Activated B cell treated with CpG ODN at 0.5 μM for 24 hours (primary cell): ENCODE measurements around the gene MARCO. TPM values are rescaled to one million over a fixed set of nuclear protein-coding genes. Genes with fewer than 3 reads are reported as not detected.

Source experiments
- ATAC-seq: fragments of 200-7000 bp; cut with Tn5 transposase; one replicate; pipeline ENCODE4 v1.10.0; 2021; ENCODE audit warnings: low read depth, mild to moderate bottlenecking, moderate library complexity
- CTCF ChIA-PET: fragments of 350-600 bp; sonication (Branson Sonifier 250); formaldehyde crosslinking; loops from one replicate; lab custom pipeline; 2021; ENCODE audit warnings: antibody characterized with exemption; lab: Charles Lee
- POLR2A ChIA-PET: fragments of 350-600 bp; sonication (Branson Sonifier 250); formaldehyde crosslinking; loops from one replicate; lab custom pipeline; 2021; ENCODE audit warnings: antibody characterized with exemption; lab: Charles Lee
- DNase-seq: peaks from one replicate; pipeline ENCODE4 v3.0.0; 2022
- H3K27ac Mint-ChIP-seq: one replicate; pipeline ENCODE4 v1.8.0; 2020; ENCODE audit warnings: mixed read lengths
- H3K27me3 Mint-ChIP-seq: one replicate; pipeline ENCODE4 v1.8.0; 2021; ENCODE audit warnings: mixed read lengths
- H3K36me3 Mint-ChIP-seq: one replicate; pipeline ENCODE4 v1.8.0; 2021; ENCODE audit warnings: low read depth, mixed read lengths
- H3K4me1 Mint-ChIP-seq: one replicate; pipeline ENCODE4 v1.8.0; 2021; ENCODE audit warnings: mixed read lengths
- H3K4me3 Mint-ChIP-seq: one replicate; pipeline ENCODE4 v1.8.0; 2020; ENCODE audit warnings: mild to moderate bottlenecking, mixed read lengths
- H3K9me3 Mint-ChIP-seq: one replicate; pipeline ENCODE4 v1.8.0; 2020; ENCODE audit warnings: mixed read lengths
- intact Hi-C: fragments of 100-400 bp; cut with micrococcal nuclease; formaldehyde crosslinking; loops from one replicate; pipeline ENCODE4 v1.15.1; 2024
- total RNA-seq: library from RNA; stranded (reverse); gene quantifications from 2 replicates; pipeline ENCODE4 v1.2.3, GENCODE V29; 2022
- TF ChIP-seq, protein P1 (sequence below): fragments of 200-600 bp; IDR thresholded peaks from one replicate; pipeline ENCODE4 v1.8.0; 2022; ENCODE audit warnings: antibody characterized with exemption, mild to moderate bottlenecking

The MARCO gene
- total RNA-seq, 1 donor from 2014 or later = not detected

DNA sequence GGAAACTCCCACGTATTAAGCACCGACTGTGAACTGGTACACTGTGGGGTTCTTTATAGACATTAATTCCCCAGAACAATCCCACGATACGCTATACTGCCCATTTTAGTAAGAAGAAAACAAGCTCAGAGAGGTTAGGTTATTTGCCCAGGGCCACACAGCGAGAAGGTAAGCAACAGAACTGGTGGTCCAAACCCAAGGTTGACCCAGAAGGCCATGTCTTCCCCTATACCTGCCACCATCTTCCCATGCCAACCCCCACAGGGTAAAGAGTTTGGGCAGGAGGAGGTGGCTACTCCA, 69.9 kb downstream of the MARCO start:
- DNase-seq = no peak
- CTCF ChIA-PET = no interaction called here
- Mint-ChIP-seq H3K4me1 (no peaks in the 10 kb centered on the region), H3K9me3 (no peaks in the 10 kb centered on the region), H3K27me3 (peaks cover 24% of the 10 kb centered on the region), H3K36me3 (no peaks in the 10 kb centered on the region), H3K4me3 (no peak overlapping the region), H3K27ac (no peak overlapping the region)
- intact Hi-C loops = loop anchor here (10.0 kb wide), 1 partner anchor 253 kb away; no protein-coding TSS in a partner anchor
- no peak for ATAC-seq
- TF ChIP-seq, protein P1, sequence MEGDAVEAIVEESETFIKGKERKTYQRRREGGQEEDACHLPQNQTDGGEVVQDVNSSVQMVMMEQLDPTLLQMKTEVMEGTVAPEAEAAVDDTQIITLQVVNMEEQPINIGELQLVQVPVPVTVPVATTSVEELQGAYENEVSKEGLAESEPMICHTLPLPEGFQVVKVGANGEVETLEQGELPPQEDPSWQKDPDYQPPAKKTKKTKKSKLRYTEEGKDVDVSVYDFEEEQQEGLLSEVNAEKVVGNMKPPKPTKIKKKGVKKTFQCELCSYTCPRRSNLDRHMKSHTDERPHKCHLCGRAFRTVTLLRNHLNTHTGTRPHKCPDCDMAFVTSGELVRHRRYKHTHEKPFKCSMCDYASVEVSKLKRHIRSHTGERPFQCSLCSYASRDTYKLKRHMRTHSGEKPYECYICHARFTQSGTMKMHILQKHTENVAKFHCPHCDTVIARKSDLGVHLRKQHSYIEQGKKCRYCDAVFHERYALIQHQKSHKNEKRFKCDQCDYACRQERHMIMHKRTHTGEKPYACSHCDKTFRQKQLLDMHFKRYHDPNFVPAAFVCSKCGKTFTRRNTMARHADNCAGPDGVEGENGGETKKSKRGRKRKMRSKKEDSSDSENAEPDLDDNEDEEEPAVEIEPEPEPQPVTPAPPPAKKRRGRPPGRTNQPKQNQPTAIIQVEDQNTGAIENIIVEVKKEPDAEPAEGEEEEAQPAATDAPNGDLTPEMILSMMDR = no peak
- POLR2A ChIA-PET = no interaction called here

DNA sequence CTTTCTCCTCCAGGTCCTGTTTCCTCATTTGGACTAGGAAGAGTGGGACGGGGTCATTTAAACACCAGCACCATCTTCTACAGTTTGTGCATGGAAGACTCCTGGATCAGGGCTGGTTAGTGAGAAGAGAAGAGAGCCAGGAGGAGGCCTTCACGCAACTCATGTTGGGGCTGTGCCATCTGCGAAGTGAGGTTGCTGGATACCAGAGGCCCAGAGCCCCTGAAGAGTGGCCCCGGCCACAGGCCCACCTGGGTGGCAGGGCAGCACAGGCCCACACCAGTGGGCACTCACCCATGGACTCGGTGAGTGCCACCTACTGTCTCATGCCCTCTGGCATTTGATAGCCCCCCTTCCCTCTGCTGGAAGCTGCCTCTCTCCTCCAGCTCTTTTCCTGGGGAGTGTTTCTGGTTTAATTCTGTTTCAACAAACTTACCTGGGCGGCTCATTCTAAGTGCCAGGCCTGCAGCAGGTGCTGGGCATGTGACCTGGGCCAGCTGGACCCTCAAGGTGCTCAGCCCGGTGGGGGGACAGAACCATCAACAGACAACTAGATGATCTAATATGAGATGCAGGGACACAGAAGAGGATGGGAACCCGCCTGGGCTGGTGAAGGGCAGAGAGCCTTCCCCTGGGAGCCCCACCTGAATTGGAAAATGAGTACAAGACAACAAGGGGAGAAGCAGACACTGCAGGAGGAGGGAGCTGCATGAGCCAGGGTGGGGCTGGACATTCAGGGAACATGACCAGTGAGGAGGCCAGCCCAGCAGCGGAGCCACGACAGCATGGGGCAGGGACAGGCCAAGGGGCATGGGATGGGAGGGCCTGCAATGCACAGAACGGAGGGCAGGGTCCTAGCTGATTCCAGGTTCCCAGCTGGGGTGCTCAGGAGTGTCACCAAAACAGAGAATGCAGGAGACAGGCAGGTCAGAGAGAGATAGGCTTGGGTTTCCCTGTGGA, 70.6 kb downstream of the MARCO start:
- no peak overlapping the region for H3K4me3 Mint-ChIP-seq
- no peak overlapping the region for H3K27ac Mint-ChIP-seq
- DNase-seq (no peak), ATAC-seq (no peak)
- H3K4me1 Mint-ChIP-seq = no peaks in the 10 kb centered on the region
- TF ChIP-seq, protein P1 = no peak
- CTCF ChIA-PET = no interaction called here
- peaks cover 24% of the 10 kb centered on the region for H3K27me3 Mint-ChIP-seq
- POLR2A ChIA-PET = no interaction called here
- intact Hi-C loops = loop anchor here (10.0 kb wide), 1 partner anchor 252 kb away; no protein-coding TSS in a partner anchor
- no peaks in the 10 kb centered on the region for H3K36me3 Mint-ChIP-seq
- H3K9me3 Mint-ChIP-seq = no peaks in the 10 kb centered on the region

DNA sequence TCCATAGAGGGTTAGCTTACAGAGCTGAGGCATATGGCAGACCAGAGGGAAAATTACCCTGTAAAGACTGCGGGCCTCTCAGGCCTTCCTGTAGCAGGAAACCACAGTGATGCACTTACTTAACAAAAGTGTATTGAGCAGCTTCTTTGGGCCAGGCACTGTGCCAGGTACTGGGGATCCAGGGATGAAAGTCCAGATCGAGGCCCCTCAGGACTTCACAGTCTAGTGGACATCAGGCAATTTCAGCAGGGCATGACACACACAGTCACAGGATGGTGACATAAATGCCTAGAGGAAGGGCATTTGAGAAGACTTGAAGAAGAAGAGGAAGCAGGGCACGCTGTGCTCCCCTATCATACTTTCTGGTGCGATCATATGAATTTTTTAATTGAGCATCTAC, 71.7 kb downstream of the MARCO start:
- ATAC-seq = no peak
- no peaks in the 10 kb centered on the region for H3K9me3 Mint-ChIP-seq
- no peak overlapping the region for H3K4me3 Mint-ChIP-seq
- intact Hi-C loops = loop anchor here (10.0 kb wide), 1 partner anchor 251 kb away; no protein-coding TSS in a partner anchor
- H3K27me3 Mint-ChIP-seq = peaks cover 25% of the 10 kb centered on the region
- no peaks in the 10 kb centered on the region for H3K36me3 Mint-ChIP-seq
- no peak for DNase-seq
- no peak overlapping the region for H3K27ac Mint-ChIP-seq
- CTCF ChIA-PET = no interaction called here
- TF ChIP-seq, protein P1 = no peak
- POLR2A ChIA-PET = no interaction called here
- H3K4me1 Mint-ChIP-seq = no peaks in the 10 kb centered on the region

DNA sequence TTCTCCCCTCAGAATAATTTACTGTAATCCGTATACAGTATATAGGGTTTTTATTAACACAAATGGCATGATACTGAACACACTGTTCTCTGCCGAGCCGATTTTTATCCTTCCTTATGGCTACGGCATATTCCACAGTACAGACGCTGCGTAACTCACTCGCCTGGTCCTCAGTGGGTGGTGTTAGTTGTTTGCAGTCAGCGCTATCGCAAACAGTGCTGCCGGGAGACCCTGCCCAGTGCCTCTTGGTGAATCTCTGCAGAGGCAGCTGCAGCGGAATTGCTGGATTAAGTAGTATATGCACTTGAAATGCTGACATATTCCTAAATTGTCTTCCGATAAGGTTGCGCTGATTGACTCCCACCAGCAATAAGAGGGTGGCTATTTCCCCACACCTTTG, 73.9 kb downstream of the MARCO start:
- no peak overlapping the region for H3K4me3 Mint-ChIP-seq
- no peaks in the 10 kb centered on the region for H3K4me1 Mint-ChIP-seq
- DNase-seq = no peak
- ChIA-PET POLR2A (no interaction called here), CTCF (no interaction called here)
- H3K9me3 Mint-ChIP-seq = no peaks in the 10 kb centered on the region
- TF ChIP-seq, protein P1 = no peak
- peaks cover 12% of the 10 kb centered on the region for H3K27me3 Mint-ChIP-seq
- ATAC-seq = no peak
- intact Hi-C loops = loop anchor here (10.0 kb wide), 1 partner anchor 249 kb away; no protein-coding TSS in a partner anchor
- H3K36me3 Mint-ChIP-seq = no peaks in the 10 kb centered on the region
- no peak overlapping the region for H3K27ac Mint-ChIP-seq

DNA sequence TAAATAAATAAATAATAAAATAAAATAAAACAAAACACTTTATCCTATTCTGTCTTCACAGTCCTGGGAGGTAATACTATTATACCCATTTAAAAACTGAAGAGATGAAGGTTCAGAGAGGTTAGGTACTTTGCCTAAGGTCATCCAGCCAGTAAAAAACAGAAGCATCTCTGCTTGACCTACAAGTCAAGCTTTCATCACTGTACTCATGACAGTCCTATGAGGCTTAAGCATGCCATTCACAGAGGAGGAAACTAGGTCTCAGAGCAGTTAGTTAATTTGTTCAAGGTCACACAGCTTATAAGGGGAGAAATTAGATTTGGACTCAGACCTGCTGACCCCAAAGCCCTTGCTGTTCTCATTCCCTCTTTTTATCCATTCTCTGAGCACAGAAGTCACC, 77.5 kb downstream of the MARCO start:
- TF ChIP-seq, protein P1 = no peak
- ChIA-PET POLR2A (interaction anchor here (0.6 kb wide), 1 partner anchor 97 kb away, joined by 3 read pairs; no protein-coding TSS in a partner anchor), CTCF (no interaction called here)
- DNase-seq = no peak
- no peaks in the 10 kb centered on the region for H3K36me3 Mint-ChIP-seq
- no peaks in the 10 kb centered on the region for H3K4me1 Mint-ChIP-seq
- no peak for ATAC-seq
- H3K27me3 Mint-ChIP-seq = peaks cover 2% of the 10 kb centered on the region
- intact Hi-C loops = loop anchor here (10.0 kb wide), 1 partner anchor 245 kb away; no protein-coding TSS in a partner anchor
- H3K27ac Mint-ChIP-seq = no peak overlapping the region
- H3K9me3 Mint-ChIP-seq = no peaks in the 10 kb centered on the region
- H3K4me3 Mint-ChIP-seq = no peak overlapping the region
